NB4 (cell line): ENCODE measurements around the gene FAHD1.

Source experiments
- DNase-seq: peaks from one replicate; pipeline ENCODE4 v3.0.0; 2010; ENCODE audit warnings: low read depth
- H3K4me3 ChIP-seq: one replicate; pipeline ENCODE4 v1.5.1; 2011; ENCODE audit warnings: mild to moderate bottlenecking, low read depth, low read length, moderate library complexity
- MYC ChIP-seq: IDR thresholded peaks from 2 replicates; pipeline ENCODE4 v1.6.1; 2011; ENCODE audit warnings: low read depth, low read length
- POLR2A ChIP-seq: IDR thresholded peaks from 2 replicates; pipeline ENCODE4 v1.6.1; 2011; ENCODE audit warnings: mild to moderate bottlenecking; ENCODE audit not compliant: insufficient read length; ENCODE audit errors: extremely low read depth
- TF ChIP-seq, protein P1 (sequence below): IDR thresholded peaks from one replicate; pipeline ENCODE4 v1.5.1; 2012; ENCODE audit warnings: low read depth, low read length
- TF ChIP-seq, protein P2 (sequence below): IDR thresholded peaks from 2 replicates; pipeline ENCODE4 v1.6.1; 2011; ENCODE audit warnings: low read depth, low read length

The FAHD1 gene

GRCh38 chr16:1826691-1827573 lies at the start of gene FAHD1, which contains the start of gene HAGH:
Gene FAHD1 (plus strand): TSS chr16:1827206. CDS start chr16:1827239, 33 bp downstream.
Gene HAGH (minus strand): TSS chr16:1826825. CDS start chr16:1826787, 38 bp downstream.
- TF ChIP-seq, protein P1, sequence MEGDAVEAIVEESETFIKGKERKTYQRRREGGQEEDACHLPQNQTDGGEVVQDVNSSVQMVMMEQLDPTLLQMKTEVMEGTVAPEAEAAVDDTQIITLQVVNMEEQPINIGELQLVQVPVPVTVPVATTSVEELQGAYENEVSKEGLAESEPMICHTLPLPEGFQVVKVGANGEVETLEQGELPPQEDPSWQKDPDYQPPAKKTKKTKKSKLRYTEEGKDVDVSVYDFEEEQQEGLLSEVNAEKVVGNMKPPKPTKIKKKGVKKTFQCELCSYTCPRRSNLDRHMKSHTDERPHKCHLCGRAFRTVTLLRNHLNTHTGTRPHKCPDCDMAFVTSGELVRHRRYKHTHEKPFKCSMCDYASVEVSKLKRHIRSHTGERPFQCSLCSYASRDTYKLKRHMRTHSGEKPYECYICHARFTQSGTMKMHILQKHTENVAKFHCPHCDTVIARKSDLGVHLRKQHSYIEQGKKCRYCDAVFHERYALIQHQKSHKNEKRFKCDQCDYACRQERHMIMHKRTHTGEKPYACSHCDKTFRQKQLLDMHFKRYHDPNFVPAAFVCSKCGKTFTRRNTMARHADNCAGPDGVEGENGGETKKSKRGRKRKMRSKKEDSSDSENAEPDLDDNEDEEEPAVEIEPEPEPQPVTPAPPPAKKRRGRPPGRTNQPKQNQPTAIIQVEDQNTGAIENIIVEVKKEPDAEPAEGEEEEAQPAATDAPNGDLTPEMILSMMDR, result no peak
- TF ChIP-seq, protein P2, sequence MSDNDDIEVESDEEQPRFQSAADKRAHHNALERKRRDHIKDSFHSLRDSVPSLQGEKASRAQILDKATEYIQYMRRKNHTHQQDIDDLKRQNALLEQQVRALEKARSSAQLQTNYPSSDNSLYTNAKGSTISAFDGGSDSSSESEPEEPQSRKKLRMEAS, result peak; percentile 95
- TF ChIP-seq MYC (peak; percentile 75), POLR2A (peak; percentile 46)
- peak within 1 kb of the TSS; percentile 96 for H3K4me3 ChIP-seq

DNA sequence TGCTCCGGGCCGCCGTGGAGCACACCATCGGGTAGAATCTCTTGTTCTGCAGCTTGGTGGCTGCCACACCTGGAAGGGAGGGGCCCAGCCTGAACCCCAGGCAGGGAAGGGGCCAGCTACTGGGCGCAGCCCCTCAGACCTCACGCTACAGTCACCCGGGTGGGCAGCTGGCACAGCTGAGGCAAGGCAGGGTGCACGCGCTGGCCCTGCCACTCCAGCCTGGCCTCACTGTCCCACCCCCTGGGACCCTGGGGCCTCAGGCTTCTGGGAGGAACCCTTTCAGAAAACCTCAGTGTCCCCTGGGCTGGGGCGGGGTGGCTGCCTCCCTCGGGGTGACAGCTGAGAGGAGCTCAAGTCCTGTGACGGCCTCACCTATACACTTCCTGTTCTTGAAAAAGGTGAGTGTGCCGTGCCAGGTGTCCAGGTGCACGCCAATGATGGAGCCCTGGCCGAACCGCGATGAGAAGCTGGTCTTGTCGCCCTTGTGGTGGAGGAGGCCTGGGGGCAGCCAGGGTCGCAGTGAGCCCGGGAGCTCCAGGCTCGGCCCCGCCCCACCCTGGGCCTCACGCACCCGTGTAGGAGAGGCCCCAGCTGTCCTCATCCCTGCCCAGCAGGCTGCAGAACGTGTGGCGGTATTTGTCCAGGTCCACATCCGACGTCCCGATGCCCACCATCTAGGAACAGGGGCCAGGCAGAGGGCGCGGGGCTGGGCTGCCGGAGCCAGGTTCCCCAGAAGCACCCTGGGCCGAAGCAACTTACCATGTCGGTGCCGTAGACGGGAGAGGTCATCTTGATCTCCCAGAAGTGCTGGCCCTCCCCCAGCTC lies 49.4 kb upstream of the FAHD1 start:
- DNase-seq, result no peak
- H3K4me3 ChIP-seq, result no peak overlapping the region
- no peak for TF ChIP-seq MYC
- TF ChIP-seq, protein P2, result no peak
- no peak for TF ChIP-seq POLR2A
- TF ChIP-seq, protein P1, result no peak

More at GRCh38 chr16:1826691-1827573, at the start of gene FAHD1, which contains the start of gene HAGH:
- DNase-seq, result peak; percentile 95

DNA sequence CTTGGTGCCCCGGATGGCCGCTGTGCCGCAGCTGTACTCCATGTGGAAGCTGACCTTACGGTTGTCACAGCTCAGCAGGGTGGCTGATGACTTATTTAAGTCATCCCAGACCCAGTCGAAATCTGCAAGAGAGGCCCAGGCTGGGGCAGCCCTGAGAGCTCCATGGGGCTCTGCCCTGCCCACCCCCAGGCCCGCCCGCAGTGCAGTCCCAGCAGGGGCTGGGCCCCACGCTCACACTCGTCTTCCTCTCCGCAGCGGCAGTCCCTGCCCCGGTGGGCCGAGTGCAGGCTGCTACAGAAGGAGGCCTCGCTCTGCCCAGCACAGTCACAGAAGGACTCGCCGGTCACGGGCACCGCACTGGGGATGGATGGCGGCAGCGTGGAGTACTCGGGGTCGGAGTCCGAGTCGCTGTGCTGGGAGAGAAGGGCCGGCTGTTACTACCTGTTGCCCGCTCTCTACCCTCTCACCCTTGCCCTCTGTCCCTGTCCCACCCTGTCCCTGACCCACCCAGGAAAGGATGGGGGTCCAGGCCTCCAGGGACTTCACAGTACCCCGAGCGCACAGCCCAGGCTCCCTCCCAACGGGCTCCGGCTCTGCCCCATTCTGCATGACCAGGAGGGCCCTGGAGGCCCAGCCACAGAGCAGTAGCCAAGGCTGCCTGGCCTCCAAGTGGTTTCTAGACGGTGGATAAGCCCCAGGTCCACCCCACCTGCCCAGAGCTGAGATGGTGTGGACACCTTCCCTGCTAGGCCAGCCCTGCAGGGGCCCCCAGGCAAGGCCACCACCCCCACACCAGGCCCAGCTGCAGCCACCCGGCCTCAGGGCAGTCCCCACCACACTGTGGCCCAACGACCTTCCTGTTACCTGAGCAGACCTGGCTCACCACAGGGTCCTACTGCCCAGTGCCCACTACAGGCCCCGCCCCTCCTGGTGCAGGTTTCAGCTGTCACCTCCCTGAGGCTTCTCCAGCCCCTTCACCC lies 48.5 kb upstream of the FAHD1 start:
- H3K4me3 ChIP-seq, result no peak overlapping the region
- TF ChIP-seq POLR2A, result no peak
- TF ChIP-seq, protein P2, result no peak
- TF ChIP-seq, protein P1, result no peak
- no peak for TF ChIP-seq MYC
- DNase-seq, result no peak

GRCh38 chr16:1779234-1779701 lies 47.7 kb upstream of the FAHD1 start:
- DNase-seq, result no peak
- TF ChIP-seq, protein P2, result no peak
- TF ChIP-seq POLR2A, result no peak
- H3K4me3 ChIP-seq, result no peak overlapping the region

DNA sequence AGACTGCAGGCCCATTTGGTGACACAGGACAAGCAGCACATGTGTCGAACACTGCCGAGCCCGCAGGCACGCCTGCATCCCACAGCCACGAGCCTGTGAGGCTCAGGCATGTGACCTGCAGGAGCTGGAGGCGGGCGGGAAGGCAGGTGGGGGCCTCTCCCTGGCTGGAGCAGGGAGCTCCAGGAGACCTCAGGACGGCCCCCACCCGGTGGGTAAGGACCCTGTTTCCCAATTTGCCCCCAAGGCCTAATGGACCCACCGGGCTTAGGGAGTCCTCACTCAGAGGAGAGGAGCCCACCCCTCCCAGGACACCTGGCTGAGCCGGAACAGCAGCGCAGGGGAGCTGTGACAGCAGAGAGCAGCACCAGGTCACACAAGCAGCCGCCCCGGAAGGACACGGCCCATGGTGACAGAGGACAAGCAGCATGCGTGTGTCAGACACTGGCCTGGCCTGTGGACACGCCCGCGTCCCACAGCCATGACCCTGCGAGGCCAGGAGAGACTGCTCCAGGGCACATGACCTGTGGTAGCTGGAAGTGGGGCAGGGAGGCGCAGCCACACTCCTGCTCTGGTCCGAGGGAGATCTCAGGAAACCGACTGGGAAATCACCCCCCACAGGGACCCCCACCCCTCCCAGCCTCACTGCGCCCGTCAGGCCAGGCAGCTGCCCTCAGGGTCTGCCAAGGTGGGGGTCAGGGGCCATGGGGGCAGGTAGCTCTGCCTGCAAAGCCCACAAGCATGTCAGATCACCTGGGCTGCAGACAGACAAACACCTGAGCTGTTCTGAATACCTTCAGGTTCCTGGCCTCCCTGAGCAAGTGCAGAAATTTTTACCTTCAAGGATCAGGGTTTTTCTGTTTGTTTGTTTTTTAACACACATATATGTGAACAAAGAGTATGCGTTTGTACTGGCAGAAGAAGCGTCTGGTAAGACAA lies 47.0 kb upstream of the FAHD1 start:
- TF ChIP-seq MYC (no peak), POLR2A (no peak)
- TF ChIP-seq, protein P2, result no peak
- TF ChIP-seq, protein P1, result no peak
- no peak overlapping the region for H3K4me3 ChIP-seq
- no peak for DNase-seq
